NK-92 (cell line): ENCODE measurements around the gene PIEZO2.
"Not testable (repeated sequence)": the region's sequence is repeated elsewhere in the genome, so short reads cannot be mapped to it uniquely, and the experiment has no call there.

Source experiments
- DNase-seq: peaks from one replicate; lab custom pipeline; 2025; ENCODE audit not compliant: unreplicated experiment; lab: John Stamatoyannopoulos, UW

PIEZO2 gene

DNA sequence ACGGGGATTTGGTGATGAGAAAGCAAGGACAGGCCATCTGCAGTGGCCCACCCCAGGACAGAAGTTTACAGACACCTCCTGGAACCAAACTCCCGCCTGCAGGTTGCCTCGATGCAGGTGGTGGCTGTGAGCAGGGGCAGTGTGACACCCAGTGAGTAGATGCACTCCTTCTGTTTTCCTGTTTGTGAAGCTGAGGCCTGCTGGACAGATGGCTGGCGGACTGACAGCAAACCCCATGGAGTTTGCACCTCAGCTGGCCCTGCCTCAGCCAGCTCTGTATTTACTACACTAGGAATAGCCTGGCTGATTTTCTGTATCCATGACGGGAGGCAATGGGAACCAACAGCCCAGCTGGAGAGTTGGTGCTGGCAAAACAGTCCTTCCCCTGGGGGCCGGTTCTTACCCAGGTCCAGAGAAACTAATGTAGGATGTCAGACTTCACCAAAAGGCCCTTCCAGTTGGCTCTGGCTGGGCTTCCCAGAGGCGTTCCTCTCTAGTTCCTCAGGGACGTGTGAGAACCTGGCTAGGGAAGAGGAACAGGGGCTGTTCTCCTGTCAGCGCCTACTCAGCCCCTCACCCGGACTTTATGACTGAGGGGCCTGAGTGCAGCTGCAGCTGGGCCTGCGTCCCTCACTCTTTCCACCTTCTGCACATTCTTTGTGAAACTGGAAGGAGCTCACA is 511.4 kb downstream of the PIEZO2 start:
- DNase-seq, result not testable (repeated sequence)

DNA sequence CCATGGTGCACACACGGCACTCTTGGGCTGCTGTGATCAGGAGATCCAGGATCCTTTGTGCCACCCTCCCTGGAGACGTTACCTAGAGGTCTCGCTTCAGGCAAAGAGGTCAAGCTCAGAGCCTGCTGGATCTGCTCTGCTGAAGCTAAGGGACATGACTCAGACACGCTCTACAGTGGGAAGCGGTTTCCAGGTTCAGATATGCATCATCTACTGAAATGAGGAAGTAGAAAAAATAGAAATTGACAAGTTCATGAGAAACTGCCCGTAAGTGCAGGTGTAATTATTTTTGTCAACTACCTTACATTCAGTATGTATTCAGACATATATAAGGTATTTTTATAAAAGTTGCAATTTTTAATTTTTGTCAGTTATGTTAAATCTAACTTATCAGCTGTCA is 520.3 kb downstream of the PIEZO2 start:
- DNase-seq, result not testable (repeated sequence)

GRCh38 chr18:10626606-10627213 is 522.7 kb downstream of the PIEZO2 start:
- not testable (repeated sequence) for DNase-seq

DNA sequence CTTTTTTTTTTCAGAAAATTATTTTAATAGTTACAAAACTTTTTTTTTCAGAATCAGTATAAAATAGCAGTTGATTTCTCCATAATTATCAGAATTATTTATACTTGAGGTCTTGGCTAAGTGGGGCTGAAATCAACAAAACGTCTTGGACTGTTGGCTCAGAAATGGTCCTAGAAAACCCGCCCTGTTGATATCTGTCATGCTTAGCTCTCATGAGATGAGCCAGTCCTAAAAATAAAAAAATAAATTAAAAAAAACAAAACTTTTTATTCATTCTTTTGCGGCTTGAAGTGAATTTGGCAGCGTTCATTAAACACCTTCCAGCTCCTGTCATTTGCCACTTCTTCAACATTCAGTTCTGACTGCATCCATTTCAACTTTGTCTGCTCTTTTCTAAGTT is 525.8 kb downstream of the PIEZO2 start:
- not testable (repeated sequence) for DNase-seq

DNA sequence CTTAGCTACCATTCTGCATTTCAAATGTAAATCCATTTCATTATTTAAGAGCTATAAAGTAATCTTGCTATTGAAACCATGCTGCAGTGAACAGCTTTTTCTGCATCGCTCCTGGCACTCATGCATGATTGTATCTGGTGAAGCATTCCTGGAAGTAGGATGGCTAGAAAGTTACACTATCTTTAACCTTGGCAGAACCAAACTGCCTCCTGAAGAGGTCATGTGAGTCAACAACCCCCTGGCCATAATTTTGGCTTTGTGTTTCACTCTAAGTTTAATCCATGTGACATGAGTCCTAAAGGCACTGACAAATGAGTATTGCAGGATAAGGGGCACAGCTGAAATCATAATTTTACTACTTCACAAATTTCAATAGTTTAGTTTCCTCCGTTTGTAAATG is 526.4 kb downstream of the PIEZO2 start:
- DNase-seq, result not testable (repeated sequence)

DNA sequence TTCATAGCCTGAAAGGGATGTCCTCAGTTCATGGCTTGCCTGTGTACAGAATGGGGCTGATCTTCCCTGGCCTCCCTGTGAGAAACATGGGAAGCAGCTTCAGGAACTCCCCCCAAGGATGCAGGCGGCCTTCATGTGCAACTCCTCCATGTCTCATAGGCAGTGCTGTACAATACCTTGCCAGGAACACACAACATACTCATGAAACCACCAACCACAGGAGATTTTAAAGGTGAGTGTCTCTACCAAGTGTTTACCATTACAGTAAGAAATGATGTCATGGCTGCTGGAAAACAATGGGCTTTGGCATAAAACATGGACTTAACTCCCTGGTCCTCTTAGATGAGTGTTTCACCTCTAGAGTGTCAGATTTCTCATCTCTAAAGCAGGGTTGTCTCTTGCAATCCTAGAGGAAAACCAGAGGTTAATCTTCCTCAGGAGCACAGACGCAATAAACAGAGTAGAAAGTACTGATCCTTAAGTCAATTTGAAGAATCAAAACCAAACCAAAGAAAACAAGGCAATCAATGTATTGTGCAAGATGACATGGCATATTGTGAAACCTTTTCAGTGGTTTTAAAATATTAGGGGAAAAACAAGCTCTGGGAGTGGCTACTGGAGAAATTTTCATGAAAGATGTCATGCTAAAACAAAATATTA is 528.6 kb downstream of the PIEZO2 start:
- DNase-seq, result not testable (repeated sequence)
